ENCODE measurements around the gene BGN. TPM values are rescaled to one million over a fixed set of nuclear protein-coding genes. Genes with fewer than 3 reads are reported as not detected.
A peak's percentile ranks its signal among the peaks of the same experiment; 100 is the strongest.

The BGN gene
- total RNA-seq, 1 experiment from 2014 or later: 2.9 TPM

GRCh38 chrX:153494061-153494460, 719 bp upstream of the BGN start:
- TF ChIP-seq POLR2AphosphoS5 (IDR thresholded peaks at IDR 0.05; ENCODE audit: low read depth, low read length): no peak
- no peak for TF ChIP-seq TCF7L2 (IDR thresholded peaks at IDR 0.05; ENCODE audit: low read depth, low read length)
- TF ChIP-seq SIN3A (IDR thresholded peaks at IDR 0.05; ENCODE audit: borderline replicate concordance, insufficient read depth, low read depth, low read length): no peak
- no peak for TF ChIP-seq CTCF (IDR thresholded peaks at IDR 0.05)
- TF ChIP-seq REST (IDR thresholded peaks at IDR 0.05; ENCODE audit: insufficient read depth in 1 of 2, low read depth in 2 of 2, low read length in 1 of 2): no peak
- ATAC-seq (no peak), DNase-seq (ENCODE audit: low read depth, low spot score) (no peak)
- Histone ChIP-seq H3K27me3 (ENCODE audit: control insufficient read depth, insufficient read depth, low read length) (no peaks in the 10 kb centered on the region), H3K4me1 (ENCODE audit: control insufficient read depth, insufficient read depth, low read length) (peaks cover 19% of the 10 kb centered on the region), H3K4me3 (ENCODE audit: low read depth in 2 of 2, low read length in 2 of 2) (no peak overlapping the region), H3K36me3 (ENCODE audit: control insufficient read depth, insufficient read depth, low read length) (no peaks in the 10 kb centered on the region), H3K9me3 (ENCODE audit: control insufficient read depth, insufficient read depth, low read depth, low read length) (no peaks in the 10 kb centered on the region), H3K27ac (ENCODE audit: low read length) (no peak overlapping the region)
- BruUV-seq (replicated peaks): no TSS peak
- intact Hi-C loops (cut with micrococcal nuclease; ENCODE audit: unreplicated experiment) (no loop called here), in situ Hi-C loops (cut with HindIII; ENCODE audit: low pct_unique_long_range_greater_than_20kb, low sequenced_read_pairs) (no loop called here)
- CTCF ChIA-PET: interaction anchor here (1.1 kb wide), 1 partner anchor 23 kb away, joined by 4 read pairs; no protein-coding TSS in a partner anchor
- POLR2A ChIA-PET: no interaction called here

GRCh38 chrX:153495362-153495751, 577 bp downstream of the BGN start:
- ATAC-seq (no peak), DNase-seq (ENCODE audit: low read depth, low spot score) (no peak)
- CTCF ChIA-PET: no interaction called here
- no peak overlapping the region for H3K27ac ChIP-seq (ENCODE audit: low read length)
- no peaks in the 10 kb centered on the region for H3K36me3 ChIP-seq (ENCODE audit: control insufficient read depth, insufficient read depth, low read length)
- POLR2A ChIA-PET: no interaction called here
- peak overlapping the region; percentile 22 to 39 for H3K4me3 ChIP-seq (ENCODE audit: low read depth in 2 of 2, low read length in 2 of 2)
- no peaks in the 10 kb centered on the region for H3K9me3 ChIP-seq (ENCODE audit: control insufficient read depth, insufficient read depth, low read depth, low read length)
- in situ Hi-C loops (cut with HindIII; ENCODE audit: low pct_unique_long_range_greater_than_20kb, low sequenced_read_pairs): no loop called here
- H3K27me3 ChIP-seq (ENCODE audit: control insufficient read depth, insufficient read depth, low read length): no peaks in the 10 kb centered on the region
- TF ChIP-seq TCF7L2 (IDR thresholded peaks at IDR 0.05; ENCODE audit: low read depth, low read length) (no peak), REST (IDR thresholded peaks at IDR 0.05; ENCODE audit: insufficient read depth in 1 of 2, low read depth in 2 of 2, low read length in 1 of 2) (no peak), SIN3A (IDR thresholded peaks at IDR 0.05; ENCODE audit: borderline replicate concordance, insufficient read depth, low read depth, low read length) (no peak), CTCF (IDR thresholded peaks at IDR 0.05) (no peak), POLR2AphosphoS5 (IDR thresholded peaks at IDR 0.05; ENCODE audit: low read depth, low read length) (no peak)
- intact Hi-C loops (cut with micrococcal nuclease; ENCODE audit: unreplicated experiment): no loop called here
- no TSS peak for BruUV-seq (replicated peaks)
- peaks cover 13% of the 10 kb centered on the region for H3K4me1 ChIP-seq (ENCODE audit: control insufficient read depth, insufficient read depth, low read length)

Measured in Panc1 (cell line).